GM19452 (cell line): Measurements from ENCODE around the gene USF2.

ENCODE experiments used
- ATAC-seq: cut with Tn5 transposase; IDR thresholded peaks from one replicate; pipeline ENCODE4 v1.9.1; 2021; ENCODE audit not compliant: unreplicated experiment

The USF2 gene

GRCh38 chr19:35314031-35314430 lies 45.3 kb downstream of the USF2 start:
- ATAC-seq = no peak

- no peak for ATAC-seq
Observed at GRCh38 chr19:35314858-35315470, 46.2 kb downstream of the USF2 start.

GRCh38 chr19:35315883-35316282 lies 47.1 kb downstream of the USF2 start:
- no peak for ATAC-seq

- no peak for ATAC-seq
Observed at GRCh38 chr19:35316560-35316959, 47.8 kb downstream of the USF2 start.

- no peak for ATAC-seq
Observed at GRCh38 chr19:35317464-35318043, 48.8 kb downstream of the USF2 start.

GRCh38 chr19:35318679-35319448 lies 50.1 kb downstream of the USF2 start:
- ATAC-seq = no peak

- no peak for ATAC-seq
Observed at GRCh38 chr19:35320065-35320713, 51.4 kb downstream of the USF2 start.

- ATAC-seq = no peak
Observed at GRCh38 chr19:35321291-35321690, 52.5 kb downstream of the USF2 start.

GRCh38 chr19:35322014-35322413 lies 53.3 kb downstream of the USF2 start:
- no peak for ATAC-seq

GRCh38 chr19:35327642-35328041 lies 58.9 kb downstream of the USF2 start:
- no peak for ATAC-seq

- ATAC-seq = no peak
Observed at GRCh38 chr19:35328851-35329285, 60.1 kb downstream of the USF2 start, which contains the start of gene CD22. Gene CD22, plus strand, starts transcription at chr19:35329187. Its CDS starts 2,854 bp downstream, at chr19:35332041.

- ATAC-seq = no peak
Observed at GRCh38 chr19:35329323-35329722, 60.6 kb downstream of the USF2 start.
